ENCODE results near the gene ATPAF1.

DNA sequence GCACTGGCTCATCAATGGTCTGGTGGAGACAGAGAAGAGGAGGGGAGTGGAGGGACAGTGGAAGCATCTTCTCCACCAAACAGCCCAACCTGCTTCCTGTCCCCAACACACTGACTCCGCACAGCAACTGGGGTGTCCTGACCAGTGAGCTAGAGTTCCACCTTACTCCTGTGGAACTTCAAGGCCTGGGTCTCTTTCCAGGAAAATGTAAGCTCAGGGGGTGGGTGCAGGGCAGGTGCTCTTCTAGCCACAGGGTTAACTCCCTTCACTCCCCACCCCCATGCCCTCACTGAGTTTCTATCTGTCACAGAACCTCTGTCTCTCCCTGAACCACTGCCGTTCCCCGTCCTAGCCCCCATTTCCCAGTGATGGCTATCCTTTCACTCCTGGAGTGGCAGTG is 52.4 kb downstream of the ATPAF1 start:
- TF ChIP-seq EZH2 (IDR thresholded peaks at IDR 0.05; ENCODE audit: low read length, missing control alignments) (no peak), CTCF (conservative IDR thresholded peaks at IDR 0.05 in 1 of 2, IDR thresholded peaks at IDR 0.05 in 1 of 2; ENCODE audit: low read depth in 1 of 2, low read length in 2 of 2) (no peak)

Data from fibroblast of lung (primary cell).